ENCODE measurements around the gene MRM2.

MRM2 gene

DNA sequence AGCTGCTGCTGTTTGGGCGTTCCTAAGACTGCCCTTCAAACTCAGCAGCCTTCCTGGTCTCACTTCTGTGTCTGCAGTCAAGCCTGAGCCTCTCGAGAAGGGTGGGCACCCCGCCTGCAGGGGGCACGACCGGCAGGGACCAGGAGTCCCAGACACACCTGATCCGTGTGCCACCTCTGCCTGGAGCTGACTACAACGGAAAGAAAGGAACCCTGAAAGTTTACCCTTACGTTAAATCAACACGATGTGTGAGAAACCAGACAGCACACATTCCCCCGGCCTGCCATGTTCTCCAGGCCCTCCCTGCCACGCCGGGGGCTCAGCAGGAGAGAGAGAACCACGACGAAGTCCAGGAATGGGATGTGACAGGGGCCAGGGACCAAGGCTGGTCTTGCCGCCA lies 14.3 kb downstream of the MRM2 start:
- H3K4me1 ChIP-seq (ENCODE audit: insufficient read depth, insufficient read length), result peaks cover 3% of the 10 kb centered on the region
- no peaks in the 10 kb centered on the region for H3K27me3 ChIP-seq (ENCODE audit: insufficient read depth, insufficient read length)
- peaks cover 80% of the 10 kb centered on the region for H3K36me3 ChIP-seq (ENCODE audit: insufficient read depth, insufficient read length, low read length)
- no peak for DNase-seq (ENCODE audit: low read depth, low spot score)
- no peaks in the 10 kb centered on the region for H3K9me3 ChIP-seq (ENCODE audit: insufficient read depth, low read length)
- H3K4me3 ChIP-seq (ENCODE audit: insufficient read length, low read depth), result no peak overlapping the region
- TF ChIP-seq ZNF274 (IDR thresholded peaks at IDR 0.05; ENCODE audit: low read depth, low read length), result no peak
- TF ChIP-seq SUZ12 (IDR thresholded peaks at IDR 0.05; ENCODE audit: extremely low read depth, insufficient read depth, insufficient read length), result no peak
- TF ChIP-seq YY1 (IDR thresholded peaks at IDR 0.05; ENCODE audit: insufficient read depth, insufficient read length), result no peak
- H3K9ac ChIP-seq (ENCODE audit: insufficient read length, low read depth), result peak overlapping the region; percentile 23

DNA sequence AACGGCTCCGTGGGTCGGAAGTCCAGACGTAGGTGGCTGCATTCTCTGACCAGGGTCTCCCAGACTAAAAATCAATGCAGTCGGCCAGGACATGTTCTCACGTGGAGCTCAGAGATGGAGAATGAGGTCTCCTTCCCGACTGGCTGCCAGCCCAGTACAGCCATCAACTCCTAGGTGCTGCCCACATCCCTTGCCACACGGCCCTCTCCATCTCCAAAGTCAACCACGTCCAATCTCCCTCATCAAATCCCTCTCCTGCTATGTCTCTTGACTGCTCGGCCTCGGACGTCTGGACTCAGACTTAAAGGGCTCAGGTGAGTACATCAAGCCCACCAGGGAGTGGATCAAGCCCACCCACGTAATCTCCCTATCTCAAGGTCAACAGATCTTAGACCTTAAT lies 16.2 kb downstream of the MRM2 start:
- H3K9ac ChIP-seq (ENCODE audit: insufficient read length, low read depth), result no peak overlapping the region
- no peak for DNase-seq (ENCODE audit: low read depth, low spot score)
- H3K27me3 ChIP-seq (ENCODE audit: insufficient read depth, insufficient read length), result no peaks in the 10 kb centered on the region
- H3K36me3 ChIP-seq (ENCODE audit: insufficient read depth, insufficient read length, low read length), result peaks cover 98% of the 10 kb centered on the region
- H3K9me3 ChIP-seq (ENCODE audit: insufficient read depth, low read length), result no peaks in the 10 kb centered on the region
- peaks cover 3% of the 10 kb centered on the region for H3K4me1 ChIP-seq (ENCODE audit: insufficient read depth, insufficient read length)
- TF ChIP-seq YY1 (IDR thresholded peaks at IDR 0.05; ENCODE audit: insufficient read depth, insufficient read length) (no peak), SUZ12 (IDR thresholded peaks at IDR 0.05; ENCODE audit: extremely low read depth, insufficient read depth, insufficient read length) (no peak), ZNF274 (IDR thresholded peaks at IDR 0.05; ENCODE audit: low read depth, low read length) (no peak)
- H3K4me3 ChIP-seq (ENCODE audit: insufficient read length, low read depth), result no peak overlapping the region

- no peak for DNase-seq (ENCODE audit: low read depth, low spot score)
- TF ChIP-seq SUZ12 (IDR thresholded peaks at IDR 0.05; ENCODE audit: extremely low read depth, insufficient read depth, insufficient read length), result no peak
- no peak for TF ChIP-seq YY1 (IDR thresholded peaks at IDR 0.05; ENCODE audit: insufficient read depth, insufficient read length)
- TF ChIP-seq ZNF274 (IDR thresholded peaks at IDR 0.05; ENCODE audit: low read depth, low read length), result no peak
Measured at GRCh38 chr7:2225336-2225735, 16.7 kb downstream of the MRM2 start.

DNA sequence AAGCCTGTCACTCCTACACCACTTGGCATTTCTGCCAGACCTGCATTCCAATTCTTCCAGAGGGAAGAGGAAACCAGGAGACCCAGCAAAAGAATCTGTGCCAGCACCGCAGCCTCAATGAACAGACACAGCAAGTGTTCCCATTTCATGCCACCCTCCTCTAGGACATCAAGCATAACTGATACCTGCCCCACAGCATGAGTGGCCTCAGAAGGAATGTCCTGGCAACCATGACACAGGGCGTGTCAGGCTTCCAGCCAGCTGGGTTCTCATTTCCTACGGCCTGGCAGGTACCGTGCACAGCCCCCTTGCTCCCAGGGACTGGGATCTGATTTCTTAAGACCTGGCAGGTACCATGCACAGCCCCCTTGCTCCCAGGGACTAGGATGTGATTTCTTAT lies 17.1 kb downstream of the MRM2 start:
- DNase-seq (ENCODE audit: low read depth, low spot score), result no peak
- TF ChIP-seq SUZ12 (IDR thresholded peaks at IDR 0.05; ENCODE audit: extremely low read depth, insufficient read depth, insufficient read length) (no peak), YY1 (IDR thresholded peaks at IDR 0.05; ENCODE audit: insufficient read depth, insufficient read length) (no peak), ZNF274 (IDR thresholded peaks at IDR 0.05; ENCODE audit: low read depth, low read length) (no peak)
- no peak overlapping the region for H3K4me3 ChIP-seq (ENCODE audit: insufficient read length, low read depth)
- H3K36me3 ChIP-seq (ENCODE audit: insufficient read depth, insufficient read length, low read length), result peaks cover 98% of the 10 kb centered on the region
- no peak overlapping the region for H3K9ac ChIP-seq (ENCODE audit: insufficient read length, low read depth)
- no peaks in the 10 kb centered on the region for H3K9me3 ChIP-seq (ENCODE audit: insufficient read depth, low read length)
- no peaks in the 10 kb centered on the region for H3K27me3 ChIP-seq (ENCODE audit: insufficient read depth, insufficient read length)
- H3K4me1 ChIP-seq (ENCODE audit: insufficient read depth, insufficient read length), result peaks cover 2% of the 10 kb centered on the region

More at GRCh38 chr7:2225336-2225735, 16.7 kb downstream of the MRM2 start:
- Histone ChIP-seq H3K9me3 (ENCODE audit: insufficient read depth, low read length) (no peaks in the 10 kb centered on the region), H3K4me1 (ENCODE audit: insufficient read depth, insufficient read length) (peaks cover 3% of the 10 kb centered on the region), H3K9ac (ENCODE audit: insufficient read length, low read depth) (no peak overlapping the region), H3K4me3 (ENCODE audit: insufficient read length, low read depth) (no peak overlapping the region), H3K36me3 (ENCODE audit: insufficient read depth, insufficient read length, low read length) (peaks cover 98% of the 10 kb centered on the region), H3K27me3 (ENCODE audit: insufficient read depth, insufficient read length) (no peaks in the 10 kb centered on the region)

DNA sequence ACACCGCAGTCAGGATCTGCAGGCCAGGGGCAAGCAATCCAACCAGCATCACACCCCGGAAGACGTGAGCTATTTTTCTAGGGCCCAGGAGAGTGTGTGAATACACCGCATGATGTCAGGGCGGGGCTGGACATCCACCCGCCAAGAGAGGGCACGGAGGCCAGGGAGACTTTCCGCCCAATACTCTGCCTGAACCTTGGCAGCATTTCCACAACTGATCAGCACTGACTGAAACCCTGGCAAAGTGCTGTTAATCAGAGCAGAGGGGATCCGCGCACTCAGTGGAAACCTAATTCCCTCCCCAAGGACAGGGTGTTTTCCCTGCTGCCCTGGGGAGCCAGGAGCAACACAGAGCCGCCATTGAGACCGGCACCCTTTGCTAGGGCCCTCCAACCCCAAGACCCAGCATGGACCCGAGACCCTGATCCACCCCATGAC lies 17.5 kb downstream of the MRM2 start:
- TF ChIP-seq SUZ12 (IDR thresholded peaks at IDR 0.05; ENCODE audit: extremely low read depth, insufficient read depth, insufficient read length), result no peak
- no peak for TF ChIP-seq YY1 (IDR thresholded peaks at IDR 0.05; ENCODE audit: insufficient read depth, insufficient read length)
- TF ChIP-seq ZNF274 (IDR thresholded peaks at IDR 0.05; ENCODE audit: low read depth, low read length), result no peak
- Histone ChIP-seq H3K9ac (ENCODE audit: insufficient read length, low read depth) (no peak overlapping the region), H3K9me3 (ENCODE audit: insufficient read depth, low read length) (no peaks in the 10 kb centered on the region), H3K27me3 (ENCODE audit: insufficient read depth, insufficient read length) (no peaks in the 10 kb centered on the region), H3K4me3 (ENCODE audit: insufficient read length, low read depth) (no peak overlapping the region), H3K4me1 (ENCODE audit: insufficient read depth, insufficient read length) (no peaks in the 10 kb centered on the region), H3K36me3 (ENCODE audit: insufficient read depth, insufficient read length, low read length) (peaks cover 98% of the 10 kb centered on the region)
- DNase-seq (ENCODE audit: low read depth, low spot score), result no peak

- Histone ChIP-seq H3K4me1 (ENCODE audit: insufficient read depth, insufficient read length) (no peaks in the 10 kb centered on the region), H3K4me3 (ENCODE audit: insufficient read length, low read depth) (no peak overlapping the region), H3K9ac (ENCODE audit: insufficient read length, low read depth) (no peak overlapping the region), H3K27me3 (ENCODE audit: insufficient read depth, insufficient read length) (no peaks in the 10 kb centered on the region), H3K36me3 (ENCODE audit: insufficient read depth, insufficient read length, low read length) (peaks cover 98% of the 10 kb centered on the region), H3K9me3 (ENCODE audit: insufficient read depth, low read length) (no peaks in the 10 kb centered on the region)
- DNase-seq (ENCODE audit: low read depth, low spot score), result no peak
- TF ChIP-seq YY1 (IDR thresholded peaks at IDR 0.05; ENCODE audit: insufficient read depth, insufficient read length) (no peak), SUZ12 (IDR thresholded peaks at IDR 0.05; ENCODE audit: extremely low read depth, insufficient read depth, insufficient read length) (no peak), ZNF274 (IDR thresholded peaks at IDR 0.05; ENCODE audit: low read depth, low read length) (no peak)
Measured at GRCh38 chr7:2223321-2223720, 18.7 kb downstream of the MRM2 start.

GRCh38 chr7:2222516-2222915 lies 19.5 kb downstream of the MRM2 start:
- H3K4me3 ChIP-seq (ENCODE audit: insufficient read length, low read depth), result no peak overlapping the region
- TF ChIP-seq SUZ12 (IDR thresholded peaks at IDR 0.05; ENCODE audit: extremely low read depth, insufficient read depth, insufficient read length) (no peak), ZNF274 (IDR thresholded peaks at IDR 0.05; ENCODE audit: low read depth, low read length) (no peak), YY1 (IDR thresholded peaks at IDR 0.05; ENCODE audit: insufficient read depth, insufficient read length) (no peak)
- H3K27me3 ChIP-seq (ENCODE audit: insufficient read depth, insufficient read length), result no peaks in the 10 kb centered on the region
- H3K36me3 ChIP-seq (ENCODE audit: insufficient read depth, insufficient read length, low read length), result peaks cover 98% of the 10 kb centered on the region
- H3K4me1 ChIP-seq (ENCODE audit: insufficient read depth, insufficient read length), result no peaks in the 10 kb centered on the region
- no peaks in the 10 kb centered on the region for H3K9me3 ChIP-seq (ENCODE audit: insufficient read depth, low read length)
- H3K9ac ChIP-seq (ENCODE audit: insufficient read length, low read depth), result no peak overlapping the region
- DNase-seq (ENCODE audit: low read depth, low spot score), result no peak

All from NT2/D1 (cell line).